Left kidney (tissue), 2 donors: ENCODE data around the gene HADHB. TPM values are rescaled to one million over a fixed set of nuclear protein-coding genes. Genes with fewer than 3 reads are reported as not detected.
"Not testable (repeated sequence)": the region's sequence is repeated elsewhere in the genome, so short reads cannot be mapped to it uniquely, and the experiment has no call there.

Experiments
- DNase-seq: peaks from one replicate; pipeline ENCODE4 v3.0.0-alpha.2; 2013
- polyA plus RNA-seq: library from polyadenylated mRNA; unstranded; fragments of 120-200 nt; gene quantifications from one replicate; pipeline ENCODE4 v1.2.1, GENCODE V29; 2013; ENCODE audit not compliant: insufficient read length

The HADHB gene
- polyA plus RNA-seq, 1 donor = 184 TPM

DNA sequence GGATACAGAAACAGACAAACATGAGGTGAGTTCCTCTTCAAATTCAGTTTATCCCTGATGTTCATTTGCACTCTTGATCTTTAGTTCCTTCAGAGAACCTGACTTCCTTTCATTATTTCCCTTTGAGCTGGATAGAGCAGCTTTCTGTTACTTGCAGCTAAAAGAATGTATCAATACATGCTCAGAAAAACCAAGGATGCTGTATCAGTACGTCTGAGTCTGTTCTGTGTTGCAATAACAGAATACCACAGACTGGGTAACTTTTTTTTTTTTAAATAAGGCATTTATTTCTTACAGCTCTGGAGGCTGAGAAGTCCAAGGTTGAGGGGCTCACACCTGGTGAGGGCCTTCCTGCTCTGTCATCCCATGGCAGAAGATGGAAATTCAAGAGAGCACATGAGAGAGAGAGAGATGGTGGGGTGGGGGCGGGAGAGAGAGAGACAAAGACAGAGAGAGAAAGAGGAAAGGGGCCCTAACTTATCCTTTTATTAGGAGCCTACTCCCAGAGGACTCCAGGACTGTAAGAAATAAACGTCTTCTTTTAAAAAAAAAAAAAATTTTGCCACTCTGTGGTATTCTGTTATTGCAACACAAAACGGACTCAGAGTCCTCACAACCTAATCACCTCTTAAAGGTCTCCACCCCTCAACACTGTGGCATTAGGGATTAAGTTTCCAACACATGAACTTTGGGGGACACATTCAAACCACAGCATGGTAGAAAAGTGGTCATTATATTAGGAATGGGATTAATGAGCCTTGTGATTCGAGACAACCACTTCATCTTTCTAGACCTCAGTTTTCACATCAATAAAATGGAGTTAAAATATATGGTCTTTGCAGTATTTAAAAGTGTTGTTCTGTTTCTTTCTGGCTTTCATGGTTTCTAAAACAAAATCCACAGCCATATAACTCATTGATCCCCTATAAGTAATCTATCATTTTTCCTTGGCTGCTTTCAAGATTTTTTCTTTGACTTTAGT, 82.8 kb downstream of the HADHB start:
- no peak for DNase-seq

DNA sequence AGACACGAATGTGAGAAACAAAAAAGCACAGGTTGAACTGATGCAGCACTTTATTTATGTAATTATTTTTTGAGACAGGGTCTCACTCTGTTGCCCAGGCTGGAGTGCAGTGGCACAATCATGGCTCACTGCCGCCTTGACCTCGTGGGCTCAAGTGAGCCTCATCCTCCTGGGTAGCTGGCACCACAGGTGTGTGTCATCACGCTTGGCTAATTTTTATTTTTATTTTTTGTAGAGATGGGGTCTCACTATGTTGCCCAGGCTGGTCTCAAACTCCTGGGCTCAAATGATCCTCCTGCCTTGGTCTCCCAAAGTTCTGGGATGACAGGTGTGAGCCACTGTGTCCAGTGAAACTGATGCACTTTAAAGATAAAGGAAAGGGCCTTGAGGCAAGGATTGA, 84.3 kb downstream of the HADHB start:
- not testable (repeated sequence) for DNase-seq

DNA sequence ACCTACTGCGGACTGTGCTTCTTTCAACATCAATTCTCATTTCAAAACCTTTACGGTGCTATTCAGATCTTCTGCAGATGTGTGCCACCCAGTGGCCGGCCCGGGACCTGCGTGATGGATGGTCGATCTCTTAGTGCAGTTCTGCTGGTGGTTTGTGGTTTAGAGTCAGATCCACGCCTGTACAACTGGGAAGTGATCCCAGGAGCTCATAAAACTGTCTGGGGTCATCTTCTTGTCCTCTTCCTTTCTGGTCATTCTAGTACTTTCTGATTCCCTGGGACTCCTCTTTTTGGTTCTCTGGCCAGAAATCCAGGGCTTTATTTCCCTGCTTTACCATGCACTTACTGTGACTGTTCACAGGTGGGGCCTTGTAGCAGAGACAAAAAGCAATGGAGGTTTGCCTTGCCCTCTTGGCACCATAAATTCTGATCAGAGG, 85.4 kb downstream of the HADHB start:
- peak; percentile 79 for DNase-seq

DNA sequence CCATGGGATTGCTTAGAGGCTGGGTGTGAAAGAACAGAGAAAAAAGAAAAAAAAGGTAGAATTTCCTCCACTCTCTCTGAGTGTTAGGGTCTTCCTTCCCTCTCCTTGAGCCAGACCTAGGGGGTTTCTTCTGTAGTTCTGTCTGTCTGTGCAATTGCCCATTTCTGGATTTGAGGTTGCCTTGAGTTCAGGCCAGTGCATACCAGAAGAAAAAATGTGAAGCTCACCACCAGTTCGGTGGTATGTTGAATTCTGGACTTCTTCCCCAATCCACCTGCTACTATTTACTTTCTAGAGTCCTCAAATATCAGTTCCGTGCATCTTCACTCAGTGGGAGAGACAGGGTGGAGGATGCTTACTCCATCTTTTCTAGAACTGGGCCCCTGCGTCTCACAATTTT, 85.9 kb downstream of the HADHB start:
- no peak for DNase-seq

DNA sequence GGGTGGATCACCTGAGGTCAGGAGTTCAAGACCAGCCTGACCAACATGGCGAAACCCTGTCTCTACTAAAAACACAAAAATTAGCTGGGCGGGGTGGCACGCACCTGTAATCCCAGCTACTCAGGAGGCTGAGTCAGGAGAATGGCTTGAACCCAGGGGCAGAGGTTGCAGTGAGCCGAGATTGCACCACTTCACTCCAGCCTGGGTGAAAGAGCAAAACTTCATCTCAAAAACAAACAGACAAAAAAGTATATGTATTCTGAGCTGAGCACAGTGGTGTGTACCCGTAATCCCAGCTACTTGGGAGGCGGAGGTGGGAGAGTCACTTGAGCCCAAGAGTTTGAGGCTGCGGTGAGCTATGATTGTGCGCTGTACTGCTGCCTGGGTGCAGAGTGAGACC, 86.6 kb downstream of the HADHB start:
- not testable (repeated sequence) for DNase-seq

DNA sequence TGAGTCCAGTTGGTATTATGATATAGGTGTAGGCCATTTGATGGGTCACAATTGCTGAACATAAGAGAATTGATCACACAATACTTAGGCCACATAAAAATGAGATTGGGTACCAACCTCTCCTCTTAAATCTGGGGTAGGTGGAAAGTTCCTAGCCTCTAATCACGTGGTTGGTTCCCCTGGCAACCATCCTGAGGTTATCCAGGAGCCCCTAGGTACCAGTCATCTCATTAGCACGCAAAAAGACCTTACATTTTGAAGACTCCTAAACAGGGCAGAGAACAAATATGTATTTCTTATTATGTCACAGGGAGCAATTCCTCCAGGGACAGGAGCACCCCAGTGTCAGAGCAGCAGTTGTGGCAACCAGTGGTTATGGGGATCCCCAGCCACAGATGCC, 88.6 kb downstream of the HADHB start:
- DNase-seq = no peak

DNA sequence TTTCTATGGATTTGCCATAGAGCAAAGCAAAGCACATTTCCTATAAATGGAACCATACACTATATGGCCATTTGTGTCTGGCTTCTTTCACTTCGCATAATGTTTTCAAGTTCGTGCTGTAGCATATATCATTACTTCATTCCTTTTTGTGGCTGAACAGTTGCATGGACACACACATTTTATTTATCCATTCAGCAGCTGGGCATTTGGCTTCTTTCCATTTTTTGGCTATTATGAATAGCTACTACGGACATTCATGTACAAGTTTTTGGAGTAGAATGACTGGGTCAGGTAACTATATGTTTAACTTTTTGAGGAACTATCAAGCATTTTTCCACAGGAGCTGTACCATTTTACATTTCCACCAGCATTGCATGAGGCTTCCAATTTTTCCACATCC, 90.5 kb downstream of the HADHB start:
- DNase-seq = no peak

DNA sequence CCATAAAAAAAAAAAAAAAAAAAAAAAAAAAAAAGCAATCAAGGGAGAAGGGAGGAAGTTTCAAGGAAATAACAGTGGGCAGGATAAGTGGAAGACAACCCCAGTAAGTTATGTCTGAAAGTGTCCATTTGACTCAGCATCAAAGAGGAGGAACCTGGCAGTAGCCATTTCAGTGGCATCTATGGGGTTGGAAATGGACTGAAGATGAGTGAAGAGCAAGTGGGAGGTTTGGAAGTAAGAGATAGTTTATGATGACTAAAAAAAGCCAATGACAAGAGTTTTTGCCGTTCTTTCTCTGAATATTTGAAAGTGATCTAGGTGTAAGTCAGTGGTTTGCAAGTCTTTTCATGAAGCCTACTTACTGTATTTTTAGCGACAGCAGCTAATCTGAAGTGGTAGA, 92.0 kb downstream of the HADHB start:
- no peak for DNase-seq

DNA sequence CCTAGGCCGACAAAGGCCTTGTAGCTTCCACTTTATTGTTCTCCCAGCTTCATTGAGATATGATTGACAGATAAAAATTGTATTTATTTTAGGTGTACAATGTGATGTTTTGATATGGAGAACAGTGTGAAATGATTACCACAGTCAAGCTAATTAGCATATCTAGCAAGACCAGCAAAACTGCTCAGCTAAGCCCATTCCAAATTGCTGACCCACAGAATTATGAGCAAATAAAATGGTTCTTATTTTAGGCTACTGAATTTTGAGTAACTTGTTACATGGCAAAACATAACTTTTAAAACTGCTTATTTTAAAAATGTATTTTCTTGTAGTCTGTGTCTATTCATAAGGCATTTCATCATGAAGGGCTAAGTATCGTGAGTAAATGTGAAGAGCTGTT, 92.6 kb downstream of the HADHB start:
- DNase-seq = no peak

Other genes with a start within 250 kb of the HADHB start
- 157 TPM for gene RAB10, start 210.9 kb upstream of the HADHB start, polyA plus RNA-seq
- gene GAREM2, start 71.9 kb upstream of the HADHB start, polyA plus RNA-seq = 6.7 TPM
- gene HADHA, start 307 bp upstream of the HADHB start, polyA plus RNA-seq = 234 TPM
- 27.6 TPM for gene SELENOI, start 101.2 kb downstream of the HADHB start, polyA plus RNA-seq
- 2.5 TPM for gene ADGRF3, start 101.8 kb downstream of the HADHB start, polyA plus RNA-seq
- 3.4 TPM for gene DRC1, start 157.0 kb downstream of the HADHB start, polyA plus RNA-seq
- gene OTOF, start 233.2 kb downstream of the HADHB start, polyA plus RNA-seq = 0.23 TPM